GM18861 (cell line): ENCODE measurements around the gene CDK7.
"Not testable (repeated sequence)": the region's sequence is repeated elsewhere in the genome, so short reads cannot be mapped to it uniquely, and the experiment has no call there.

Experiments
- ATAC-seq: cut with Tn5 transposase; IDR thresholded peaks from one replicate; pipeline ENCODE4 v1.9.1; 2021; ENCODE audit not compliant: unreplicated experiment

CDK7 gene

GRCh38 chr5:69234457-69235268 is at the start of gene CDK7:
TSS of gene CDK7 (plus strand) at chr5:69234886. CDS start at chr5:69234976, 90 bp downstream.
- peak; percentile 95 for ATAC-seq

- no peak for ATAC-seq
These were observed 47.3 kb upstream of the CDK7 start for GRCh38 chr5:69187342-69187741.

GRCh38 chr5:69188811-69189161 is 45.9 kb upstream of the CDK7 start:
- ATAC-seq = peak; percentile 5

GRCh38 chr5:69189162-69190086 is 45.3 kb upstream of the CDK7 start, which contains the start of gene CENPH:
TSS of gene CENPH (plus strand) at chr5:69189583. CDS start at chr5:69189635, 52 bp downstream.
- ATAC-seq = peak; percentile 73

- ATAC-seq = no peak
These were observed 32.2 kb upstream of the CDK7 start for GRCh38 chr5:69202497-69202896.

- no peak for ATAC-seq
These were observed 28.0 kb upstream of the CDK7 start for GRCh38 chr5:69206528-69207190.

- no peak for ATAC-seq
These were observed 25.1 kb upstream of the CDK7 start for GRCh38 chr5:69209602-69210001.

GRCh38 chr5:69211200-69211599 is 23.5 kb upstream of the CDK7 start:
- ATAC-seq = no peak

GRCh38 chr5:69212022-69212421 is 22.7 kb upstream of the CDK7 start:
- no peak for ATAC-seq

GRCh38 chr5:69213513-69214215 is 21.0 kb upstream of the CDK7 start:
- ATAC-seq = no peak

GRCh38 chr5:69217151-69217511 is 17.6 kb upstream of the CDK7 start:
- no peak for ATAC-seq

- peak; percentile 83 for ATAC-seq
These were observed 16.8 kb upstream of the CDK7 start for GRCh38 chr5:69217548-69218526.

GRCh38 chr5:69219939-69220338 is 14.7 kb upstream of the CDK7 start:
- ATAC-seq = no peak

- ATAC-seq = not testable (repeated sequence)
These were observed 14.3 kb upstream of the CDK7 start for GRCh38 chr5:69220371-69220770.

GRCh38 chr5:69220833-69221232 is 13.9 kb upstream of the CDK7 start:
- ATAC-seq = not testable (repeated sequence)

- ATAC-seq = no peak
These were observed 10.2 kb upstream of the CDK7 start for GRCh38 chr5:69224520-69224919.

- no peak for ATAC-seq
These were observed 8.8 kb upstream of the CDK7 start for GRCh38 chr5:69225860-69226259.

- no peak for ATAC-seq
These were observed 4.5 kb upstream of the CDK7 start for GRCh38 chr5:69230181-69230580.

GRCh38 chr5:69231281-69231680 is 3.4 kb upstream of the CDK7 start:
- no peak for ATAC-seq

GRCh38 chr5:69231851-69232250 is 2.8 kb upstream of the CDK7 start:
- ATAC-seq = no peak
